H1 (cell line): ENCODE data around the gene RAI14. TPM values are rescaled to one million over a fixed set of nuclear protein-coding genes. Genes with fewer than 3 reads are reported as not detected.

Experiments
- CTCF ChIA-PET: fragments of 300-600 bp; sonication (Branson Sonifier 250); formaldehyde crosslinking; loops from one replicate; lab custom pipeline; 2021; ENCODE audit not compliant: partially characterized antibody; lab: Charles Lee
- POLR2A ChIA-PET: fragments of 300-600 bp; sonication (Branson Sonifier 250); formaldehyde crosslinking; loops from one replicate; lab custom pipeline; 2021; ENCODE audit warnings: inconsistent platforms; ENCODE audit not compliant: partially characterized antibody; lab: Charles Lee
- DNase-seq, 2 experiments: peaks; one replicate each; pipeline versions ENCODE4 v3.0.0 to v3.0.0-alpha.2; 2010 to 2022; ENCODE audit warnings: low spot score in 2 of 2, low read depth in 1 of 2, mixed read lengths in 1 of 2
- FAIRE-seq: peaks from 2 replicates; lab custom pipeline; 2011; peaks lifted over from hg19 to GRCh38; lab: Jason Lieb, UNC
- H2AFZ ChIP-seq: 2 replicates; pipeline ENCODE4 v1.8.1; 2012; ENCODE audit warnings: low read length, inconsistent platforms
- H2AK5ac ChIP-seq: 2 replicates; pipeline ENCODE4 v1.6.1; 2013; ENCODE audit warnings: low read depth, low read length
- H2BK120ac ChIP-seq: replicated peaks from 2 replicates; pipeline ENCODE3; 2013; ENCODE audit warnings: low read depth, low read length, inconsistent platforms
- H2BK12ac ChIP-seq: 2 replicates; pipeline ENCODE4 v1.6.1; 2013; ENCODE audit warnings: low read depth, low read length
- H2BK15ac ChIP-seq: 2 replicates; pipeline ENCODE4 v1.6.1; 2013; ENCODE audit warnings: low read length
- H2BK20ac ChIP-seq: 2 replicates; pipeline ENCODE4 v1.6.1; 2013; ENCODE audit warnings: low read length
- H2BK5ac ChIP-seq: 2 replicates; pipeline ENCODE4 v1.6.1; 2013; ENCODE audit warnings: low read depth, low read length
- H3K14ac ChIP-seq: 2 replicates; pipeline ENCODE4 v1.6.1; 2013; ENCODE audit warnings: inconsistent platforms; ENCODE audit not compliant: insufficient read length
- H3K18ac ChIP-seq: 2 replicates; pipeline ENCODE4 v1.6.1; 2013; ENCODE audit warnings: low read length; ENCODE audit errors: extremely low read depth
- H3K23ac ChIP-seq: 2 replicates; pipeline ENCODE4 v1.6.1; 2013; ENCODE audit warnings: inconsistent platforms; ENCODE audit not compliant: insufficient read length
- H3K23me2 ChIP-seq: 2 replicates; pipeline ENCODE4 v1.6.1; 2013; ENCODE audit warnings: low read depth, low read length
- H3K27ac ChIP-seq: 2 replicates; pipeline ENCODE4 v1.6.1; 2011; ENCODE audit warnings: low read depth, low read length, inconsistent platforms
- H3K27me3 ChIP-seq, 4 experiments: replicated peaks in 1 of 4; 1 replicate in 1 of 4; 2 replicates in 3 of 4; pipeline versions ENCODE4 v1.6.1 to v1.8.1; 2011 to 2013; ENCODE audit warnings: low read length in 3 of 4, mild to moderate bottlenecking in 3 of 4, inconsistent platforms in 2 of 4, mixed read lengths in 2 of 4, moderate library complexity in 1 of 4; ENCODE audit not compliant: control insufficient read depth in 3 of 4, insufficient read depth in 3 of 4; ENCODE audit errors: extremely low read depth in 1 of 4
- H3K36me3 ChIP-seq, 4 experiments: 2 replicates each; pipeline versions ENCODE4 v1.6.1 to v1.8.1; 2011 to 2013; ENCODE audit warnings: mild to moderate bottlenecking in 4 of 4, low read length in 3 of 4, moderate library complexity in 2 of 4, control low read depth in 1 of 4, inconsistent platforms in 1 of 4; ENCODE audit not compliant: insufficient read depth in 4 of 4, control insufficient read depth in 2 of 4
- H3K4ac ChIP-seq: replicated peaks from 2 replicates; pipeline ENCODE3; 2013; ENCODE audit warnings: low read length, low read depth, mixed read lengths, inconsistent platforms; ENCODE audit not compliant: insufficient read length
- H3K4me1 ChIP-seq, 4 experiments: replicated peaks in 1 of 4; 1 replicate in 1 of 4; 2 replicates in 3 of 4; pipeline versions ENCODE4 v1.6.1 to v1.8.1; 2011 to 2013; ENCODE audit warnings: low read length in 3 of 4, inconsistent platforms in 2 of 4, mixed read lengths in 1 of 4; ENCODE audit not compliant: insufficient read depth in 4 of 4, control insufficient read depth in 3 of 4
- H3K4me2 ChIP-seq, 2 experiments: 2 replicates each; pipeline versions ENCODE4 v1.6.1 to v1.8.1; 2011 to 2013; ENCODE audit warnings: low read depth in 2 of 2, low read length in 2 of 2, control low read depth in 1 of 2, inconsistent platforms in 1 of 2, mild to moderate bottlenecking in 1 of 2; ENCODE audit not compliant: insufficient read depth in 1 of 2
- H3K4me3 ChIP-seq, 4 experiments: fragments of 200-600, 300-600 bp in 1 of 4; sonication (generic), shearing (Covaris generic), sonication (Bioruptor Twin) in 1 of 4; 2 replicates each; pipeline versions ENCODE4 v1.5.1 to v1.8.1; 2011 to 2016; ENCODE audit warnings: low read length in 4 of 4, low read depth in 3 of 4, control low read depth in 2 of 4, inconsistent platforms in 2 of 4, mild to moderate bottlenecking in 2 of 4, mixed read lengths in 1 of 4, moderate library complexity in 1 of 4; ENCODE audit not compliant: insufficient read depth in 2 of 4; ENCODE audit errors: extremely low read depth in 1 of 4
- H3K56ac ChIP-seq: replicated peaks from 2 replicates; pipeline ENCODE3; 2013; ENCODE audit warnings: low read depth, mild to moderate bottlenecking, mixed read lengths, low read length, inconsistent platforms; ENCODE audit not compliant: insufficient read length
- H3K79me1 ChIP-seq: 2 replicates; pipeline ENCODE4 v1.6.1; 2013; ENCODE audit warnings: low read depth, low read length, control low read depth
- H3K79me2 ChIP-seq, 2 experiments: 2 replicates each; pipeline versions ENCODE4 v1.6.1 to v1.8.1; 2012 to 2013; ENCODE audit warnings: low read length in 2 of 2, mild to moderate bottlenecking in 2 of 2, inconsistent platforms in 1 of 2; ENCODE audit not compliant: insufficient read depth in 2 of 2, control insufficient read depth in 1 of 2
- H3K9ac ChIP-seq, 4 experiments: replicated peaks in 1 of 4; 1 replicate in 1 of 4; 2 replicates in 3 of 4; pipeline versions ENCODE4 v1.6.1 to v1.8.1; 2011 to 2013; ENCODE audit warnings: low read depth in 3 of 4, low read length in 3 of 4, control low read depth in 2 of 4, mild to moderate bottlenecking in 2 of 4, moderate library complexity in 2 of 4, inconsistent platforms in 1 of 4; ENCODE audit errors: extremely low read depth in 1 of 4
- H3K9me3 ChIP-seq, 2 experiments: 2 replicates each; pipeline versions ENCODE4 v1.6.1 to v1.8.1; 2012 to 2013; ENCODE audit warnings: mild to moderate bottlenecking in 2 of 2, moderate library complexity in 2 of 2, control low read depth in 1 of 2, inconsistent platforms in 1 of 2, low read depth in 1 of 2, low read length in 1 of 2, mixed read lengths in 1 of 2; ENCODE audit not compliant: insufficient read depth in 2 of 2
- H4K20me1 ChIP-seq, 2 experiments: replicated peaks in 1 of 2; 2 replicates each; pipeline versions ENCODE3 to v1.8.1; 2011 to 2013; ENCODE audit warnings: inconsistent platforms in 2 of 2, low read length in 2 of 2, mild to moderate bottlenecking in 1 of 2; ENCODE audit not compliant: insufficient read depth in 2 of 2, control insufficient read depth in 1 of 2
- H4K5ac ChIP-seq: 2 replicates; pipeline ENCODE4 v1.6.1; 2013; ENCODE audit warnings: low read length, low read depth, mixed read lengths, inconsistent platforms; ENCODE audit not compliant: insufficient read length
- H4K8ac ChIP-seq: 2 replicates; pipeline ENCODE4 v1.8.0; 2013; ENCODE audit warnings: mild to moderate bottlenecking, moderate library complexity, low read length, inconsistent platforms; ENCODE audit not compliant: insufficient read depth; ENCODE audit errors: extremely low read depth
- H4K91ac ChIP-seq: replicated peaks from 2 replicates; pipeline ENCODE3; 2013; ENCODE audit warnings: low read length, mixed read lengths, inconsistent platforms; ENCODE audit not compliant: insufficient read length
- GTF2F1 ChIP-seq: IDR thresholded peaks from 2 replicates; pipeline ENCODE4 v1.6.1; 2012; ENCODE audit warnings: low read depth, low read length, improper control_type of control experiment, borderline replicate concordance
- KDM1A ChIP-seq: fragments of 200-600, 300-600 bp; sonication (generic); IDR thresholded peaks from 2 replicates; pipeline ENCODE4 v1.7.1; 2016; ENCODE audit warnings: mild to moderate bottlenecking, low read length, borderline replicate concordance
- POLR2AphosphoS5 ChIP-seq: IDR thresholded peaks from 2 replicates; pipeline ENCODE4 v1.6.1; 2011; ENCODE audit warnings: low read depth, low read length
- WGBS, 2 experiments: shearing (Covaris generic) in 1 of 2; methylation state at CpG; one replicate each; pipeline versions ENCODE4 v1.1.6 to v1.1.7; 2013 to 2015; ENCODE audit warnings: low lambda C conversion rate in 2 of 2, mixed read lengths in 2 of 2, inconsistent platforms in 1 of 2, low coverage in 1 of 2, missing lambda C conversion rate in 1 of 2; ENCODE audit not compliant: insufficient replicate concordance in 2 of 2, insufficient coverage in 1 of 2, insufficient read length in 1 of 2; ENCODE audit errors: extremely low coverage in 1 of 2, missing lambda C conversion rate in 1 of 2; 5-methylcytosine and 5-hydroxymethylcytosine counted together
- polyA plus RNA-seq, 7 experiments: library from polyadenylated mRNA; depleted of rRNA in 3 of 7; stranded (reverse) in 5 of 7; unstranded in 2 of 7; fragments of >200 nt in 5 of 7; fragments of 200-250 nt in 2 of 7; gene quantifications; 1 replicate in 5 of 7; 2 replicates in 1 of 7; 4 replicates in 1 of 7; pipeline versions ENCODE4 v1.2.1 to v1.2.3, GENCODE V29; 2011 to 2013; ENCODE audit warnings: missing spikeins in 2 of 7, mixed read lengths in 2 of 7
- total RNA-seq: library from RNA; stranded (reverse); fragmentation: NEBNext Ultra II Directional; extraction: Animal tissue kit (Norgen Biotek cat#: 25700); gene quantifications from 2 replicates; pipeline ENCODE4 v1.2.1, GENCODE V29; 2021

RAI14 gene
- total and polyA plus RNA-seq, 2 of the 8 experiments (the other 6 are each of a cell fraction or from before 2014, with no cell fraction given), result 48.4 to 210 TPM

- H3K14ac ChIP-seq, result no peak overlapping the region
- no peak overlapping the region for H3K18ac ChIP-seq
- H3K23me2 ChIP-seq, result no peaks in the 10 kb centered on the region
- no peak overlapping the region for H3K56ac ChIP-seq
- no peak overlapping the region for H2BK12ac ChIP-seq
- no peak for FAIRE-seq
- no peak overlapping the region for H4K8ac ChIP-seq
- H3K9ac ChIP-seq, result no peak overlapping the region
- no peak overlapping the region for H3K4me2 ChIP-seq
- no peaks in the 10 kb centered on the region for H3K27me3 ChIP-seq
- H3K9me3 ChIP-seq, result no peaks in the 10 kb centered on the region
- TF ChIP-seq KDM1A (no peak), GTF2F1 (no peak), POLR2AphosphoS5 (no peak)
- H2BK120ac ChIP-seq, result no peak overlapping the region
- H3K79me1 ChIP-seq, result no peaks in the 10 kb centered on the region; the same call in 1 of the 2 replicates
- no peak overlapping the region for H3K27ac ChIP-seq
- H2BK5ac ChIP-seq, result no peak overlapping the region
- H2BK15ac ChIP-seq, result no peak overlapping the region
- H3K36me3 ChIP-seq, result peaks cover 11 to 46% (median 34%) of the 10 kb centered on the region in 4 experiments
- H2BK20ac ChIP-seq, result no peak overlapping the region
- no peak overlapping the region for H4K5ac ChIP-seq
- POLR2A ChIA-PET, result interaction anchor here (1.3 kb wide), 1 partner anchor 40 kb away, joined by 3 read pairs; no protein-coding TSS in a partner anchor
- 92% methylated on average over 5 of the region's 5 CpGs; no CpG with 5 or more reads in 1 of the 2 experiments for WGBS, 2 experiments
- no peak overlapping the region for H2AK5ac ChIP-seq
- H3K79me2 ChIP-seq, result peaks cover 0 to 4% of the 10 kb centered on the region in 2 experiments; a peak in 1 of 4 replicates
- no peak for DNase-seq
- H3K23ac ChIP-seq, result no peak overlapping the region
- CTCF ChIA-PET, result interaction anchor here (0.6 to 1.3 kb wide), 6 partner anchors 23 to 204 kb away, joined by 3 to 5 read pairs (median 3); no protein-coding TSS in a partner anchor
- peaks cover 4 to 13% (median 6%) of the 10 kb centered on the region in 4 experiments; a peak in 5 of 7 replicates for H3K4me1 ChIP-seq
- no peak overlapping the region for H2AFZ ChIP-seq
- no peak overlapping the region for H4K91ac ChIP-seq
- peaks cover 0 to 3% of the 10 kb centered on the region in 2 experiments for H4K20me1 ChIP-seq
- no peak overlapping the region for H3K4ac ChIP-seq
- H3K4me3 ChIP-seq, result no peak overlapping the region
Measured at GRCh38 chr5:34804913-34805312, 148.8 kb downstream of the RAI14 start.
